H1 (cell line): ENCODE results near the gene ZNF451. TPM values are rescaled to one million over a fixed set of nuclear protein-coding genes. Genes with fewer than 3 reads are reported as not detected.

Experiments used
- CTCF ChIA-PET: fragments of 300-600 bp; sonication (Branson Sonifier 250); formaldehyde crosslinking; loops from one replicate; lab custom pipeline; 2021; ENCODE audit not compliant: partially characterized antibody; lab: Charles Lee
- POLR2A ChIA-PET: fragments of 300-600 bp; sonication (Branson Sonifier 250); formaldehyde crosslinking; loops from one replicate; lab custom pipeline; 2021; ENCODE audit warnings: inconsistent platforms; ENCODE audit not compliant: partially characterized antibody; lab: Charles Lee
- DNase-seq, 2 experiments: peaks; one replicate each; pipeline versions ENCODE4 v3.0.0 to v3.0.0-alpha.2; 2010 to 2022; ENCODE audit warnings: low spot score in 2 of 2, low read depth in 1 of 2, mixed read lengths in 1 of 2
- FAIRE-seq: peaks from 2 replicates; lab custom pipeline; 2011; peaks lifted over from hg19 to GRCh38; lab: Jason Lieb, UNC
- H2AFZ ChIP-seq: 2 replicates; pipeline ENCODE4 v1.8.1; 2012; ENCODE audit warnings: low read length, inconsistent platforms
- H2AK5ac ChIP-seq: 2 replicates; pipeline ENCODE4 v1.6.1; 2013; ENCODE audit warnings: low read depth, low read length
- H2BK120ac ChIP-seq: replicated peaks from 2 replicates; pipeline ENCODE3; 2013; ENCODE audit warnings: low read depth, low read length, inconsistent platforms
- H2BK12ac ChIP-seq: 2 replicates; pipeline ENCODE4 v1.6.1; 2013; ENCODE audit warnings: low read depth, low read length
- H2BK15ac ChIP-seq: 2 replicates; pipeline ENCODE4 v1.6.1; 2013; ENCODE audit warnings: low read length
- H2BK20ac ChIP-seq: 2 replicates; pipeline ENCODE4 v1.6.1; 2013; ENCODE audit warnings: low read length
- H2BK5ac ChIP-seq: 2 replicates; pipeline ENCODE4 v1.6.1; 2013; ENCODE audit warnings: low read depth, low read length
- H3K14ac ChIP-seq: 2 replicates; pipeline ENCODE4 v1.6.1; 2013; ENCODE audit warnings: inconsistent platforms; ENCODE audit not compliant: insufficient read length
- H3K18ac ChIP-seq: 2 replicates; pipeline ENCODE4 v1.6.1; 2013; ENCODE audit warnings: low read length; ENCODE audit errors: extremely low read depth
- H3K23ac ChIP-seq: 2 replicates; pipeline ENCODE4 v1.6.1; 2013; ENCODE audit warnings: inconsistent platforms; ENCODE audit not compliant: insufficient read length
- H3K23me2 ChIP-seq: 2 replicates; pipeline ENCODE4 v1.6.1; 2013; ENCODE audit warnings: low read depth, low read length
- H3K27ac ChIP-seq: 2 replicates; pipeline ENCODE4 v1.6.1; 2011; ENCODE audit warnings: low read depth, low read length, inconsistent platforms
- H3K27me3 ChIP-seq, 4 experiments: replicated peaks in 1 of 4; 1 replicate in 1 of 4; 2 replicates in 3 of 4; pipeline versions ENCODE4 v1.6.1 to v1.8.1; 2011 to 2013; ENCODE audit warnings: low read length in 3 of 4, mild to moderate bottlenecking in 3 of 4, inconsistent platforms in 2 of 4, mixed read lengths in 2 of 4, moderate library complexity in 1 of 4; ENCODE audit not compliant: control insufficient read depth in 3 of 4, insufficient read depth in 3 of 4; ENCODE audit errors: extremely low read depth in 1 of 4
- H3K36me3 ChIP-seq, 4 experiments: 2 replicates each; pipeline versions ENCODE4 v1.6.1 to v1.8.1; 2011 to 2013; ENCODE audit warnings: mild to moderate bottlenecking in 4 of 4, low read length in 3 of 4, moderate library complexity in 2 of 4, control low read depth in 1 of 4, inconsistent platforms in 1 of 4; ENCODE audit not compliant: insufficient read depth in 4 of 4, control insufficient read depth in 2 of 4
- H3K4ac ChIP-seq: replicated peaks from 2 replicates; pipeline ENCODE3; 2013; ENCODE audit warnings: low read length, low read depth, mixed read lengths, inconsistent platforms; ENCODE audit not compliant: insufficient read length
- H3K4me1 ChIP-seq, 4 experiments: replicated peaks in 1 of 4; 1 replicate in 1 of 4; 2 replicates in 3 of 4; pipeline versions ENCODE4 v1.6.1 to v1.8.1; 2011 to 2013; ENCODE audit warnings: low read length in 3 of 4, inconsistent platforms in 2 of 4, mixed read lengths in 1 of 4; ENCODE audit not compliant: insufficient read depth in 4 of 4, control insufficient read depth in 3 of 4
- H3K4me2 ChIP-seq, 2 experiments: 2 replicates each; pipeline versions ENCODE4 v1.6.1 to v1.8.1; 2011 to 2013; ENCODE audit warnings: low read depth in 2 of 2, low read length in 2 of 2, control low read depth in 1 of 2, inconsistent platforms in 1 of 2, mild to moderate bottlenecking in 1 of 2; ENCODE audit not compliant: insufficient read depth in 1 of 2
- H3K4me3 ChIP-seq, 4 experiments: fragments of 200-600, 300-600 bp in 1 of 4; sonication (generic), shearing (Covaris generic), sonication (Bioruptor Twin) in 1 of 4; 2 replicates each; pipeline versions ENCODE4 v1.5.1 to v1.8.1; 2011 to 2016; ENCODE audit warnings: low read length in 4 of 4, low read depth in 3 of 4, control low read depth in 2 of 4, inconsistent platforms in 2 of 4, mild to moderate bottlenecking in 2 of 4, mixed read lengths in 1 of 4, moderate library complexity in 1 of 4; ENCODE audit not compliant: insufficient read depth in 2 of 4; ENCODE audit errors: extremely low read depth in 1 of 4
- H3K56ac ChIP-seq: replicated peaks from 2 replicates; pipeline ENCODE3; 2013; ENCODE audit warnings: low read depth, mild to moderate bottlenecking, mixed read lengths, low read length, inconsistent platforms; ENCODE audit not compliant: insufficient read length
- H3K79me1 ChIP-seq: 2 replicates; pipeline ENCODE4 v1.6.1; 2013; ENCODE audit warnings: low read depth, low read length, control low read depth
- H3K79me2 ChIP-seq, 2 experiments: 2 replicates each; pipeline versions ENCODE4 v1.6.1 to v1.8.1; 2012 to 2013; ENCODE audit warnings: low read length in 2 of 2, mild to moderate bottlenecking in 2 of 2, inconsistent platforms in 1 of 2; ENCODE audit not compliant: insufficient read depth in 2 of 2, control insufficient read depth in 1 of 2
- H3K9ac ChIP-seq, 4 experiments: replicated peaks in 1 of 4; 1 replicate in 1 of 4; 2 replicates in 3 of 4; pipeline versions ENCODE4 v1.6.1 to v1.8.1; 2011 to 2013; ENCODE audit warnings: low read depth in 3 of 4, low read length in 3 of 4, control low read depth in 2 of 4, mild to moderate bottlenecking in 2 of 4, moderate library complexity in 2 of 4, inconsistent platforms in 1 of 4; ENCODE audit errors: extremely low read depth in 1 of 4
- H3K9me3 ChIP-seq, 2 experiments: 2 replicates each; pipeline versions ENCODE4 v1.6.1 to v1.8.1; 2012 to 2013; ENCODE audit warnings: mild to moderate bottlenecking in 2 of 2, moderate library complexity in 2 of 2, control low read depth in 1 of 2, inconsistent platforms in 1 of 2, low read depth in 1 of 2, low read length in 1 of 2, mixed read lengths in 1 of 2; ENCODE audit not compliant: insufficient read depth in 2 of 2
- H4K20me1 ChIP-seq, 2 experiments: replicated peaks in 1 of 2; 2 replicates each; pipeline versions ENCODE3 to v1.8.1; 2011 to 2013; ENCODE audit warnings: inconsistent platforms in 2 of 2, low read length in 2 of 2, mild to moderate bottlenecking in 1 of 2; ENCODE audit not compliant: insufficient read depth in 2 of 2, control insufficient read depth in 1 of 2
- H4K5ac ChIP-seq: 2 replicates; pipeline ENCODE4 v1.6.1; 2013; ENCODE audit warnings: low read length, low read depth, mixed read lengths, inconsistent platforms; ENCODE audit not compliant: insufficient read length
- H4K8ac ChIP-seq: 2 replicates; pipeline ENCODE4 v1.8.0; 2013; ENCODE audit warnings: mild to moderate bottlenecking, moderate library complexity, low read length, inconsistent platforms; ENCODE audit not compliant: insufficient read depth; ENCODE audit errors: extremely low read depth
- H4K91ac ChIP-seq: replicated peaks from 2 replicates; pipeline ENCODE3; 2013; ENCODE audit warnings: low read length, mixed read lengths, inconsistent platforms; ENCODE audit not compliant: insufficient read length
- WGBS, 2 experiments: shearing (Covaris generic) in 1 of 2; methylation state at CpG; one replicate each; pipeline versions ENCODE4 v1.1.6 to v1.1.7; 2013 to 2015; ENCODE audit warnings: low lambda C conversion rate in 2 of 2, mixed read lengths in 2 of 2, inconsistent platforms in 1 of 2, low coverage in 1 of 2, missing lambda C conversion rate in 1 of 2; ENCODE audit not compliant: insufficient replicate concordance in 2 of 2, insufficient coverage in 1 of 2, insufficient read length in 1 of 2; ENCODE audit errors: extremely low coverage in 1 of 2, missing lambda C conversion rate in 1 of 2; 5-methylcytosine and 5-hydroxymethylcytosine counted together
- polyA plus RNA-seq, 7 experiments: library from polyadenylated mRNA; depleted of rRNA in 3 of 7; stranded (reverse) in 5 of 7; unstranded in 2 of 7; fragments of >200 nt in 5 of 7; fragments of 200-250 nt in 2 of 7; gene quantifications; 1 replicate in 5 of 7; 2 replicates in 1 of 7; 4 replicates in 1 of 7; pipeline versions ENCODE4 v1.2.1 to v1.2.3, GENCODE V29; 2011 to 2013; ENCODE audit warnings: missing spikeins in 2 of 7, mixed read lengths in 2 of 7
- total RNA-seq: library from RNA; stranded (reverse); fragmentation: NEBNext Ultra II Directional; extraction: Animal tissue kit (Norgen Biotek cat#: 25700); gene quantifications from 2 replicates; pipeline ENCODE4 v1.2.1, GENCODE V29; 2021
- TF ChIP-seq, protein P1 (sequence below): IDR thresholded peaks from 2 replicates; pipeline ENCODE4 v1.6.1; 2012; ENCODE audit warnings: inconsistent platforms

ZNF451 gene
- total and polyA plus RNA-seq, 2 of the 8 experiments (the other 6 are each of a cell fraction or from before 2014, with no cell fraction given), result 10.7 to 56.8 TPM

DNA sequence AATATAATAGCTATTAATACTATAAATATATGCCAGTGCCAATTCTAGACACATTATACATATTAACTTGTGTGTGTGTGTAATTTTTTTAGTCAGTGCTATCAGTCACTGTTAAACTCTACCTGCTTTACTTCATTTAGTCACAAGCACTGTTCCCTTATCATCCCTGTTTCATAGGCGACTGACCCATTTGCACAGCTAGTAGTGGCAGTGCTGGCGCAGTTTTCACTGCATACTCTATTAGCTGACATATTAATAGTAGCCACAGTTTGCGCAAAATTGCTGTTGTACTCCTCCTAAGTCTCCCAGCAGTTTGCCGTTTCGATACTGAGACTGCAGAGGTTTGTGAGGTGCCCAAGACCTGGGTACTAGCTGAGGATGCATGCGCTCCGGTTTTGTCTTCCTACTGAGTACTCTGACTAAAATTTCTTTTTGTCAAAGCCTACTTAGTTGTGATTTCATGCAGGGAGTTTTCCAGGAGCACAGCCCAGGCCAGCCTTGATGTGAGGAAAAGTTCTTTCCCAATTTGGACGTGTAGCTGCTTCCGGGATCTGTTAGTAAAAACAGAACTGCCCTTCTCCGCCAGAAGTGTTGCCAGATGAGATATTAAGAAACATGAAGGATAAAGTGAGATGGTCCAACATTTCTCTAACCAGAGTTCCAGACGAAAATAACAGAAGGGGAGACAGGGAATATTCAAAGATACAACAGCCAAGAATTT lies 87.7 kb downstream of the ZNF451 start:
- H4K8ac ChIP-seq, result no peak overlapping the region
- no peak overlapping the region for H3K14ac ChIP-seq
- H2BK20ac ChIP-seq, result no peak overlapping the region
- H3K56ac ChIP-seq, result no peak overlapping the region
- H3K27ac ChIP-seq, result no peak overlapping the region
- H2AFZ ChIP-seq, result no peak overlapping the region
- H2BK120ac ChIP-seq, result no peak overlapping the region
- H2BK15ac ChIP-seq, result no peak overlapping the region
- DNase-seq (no peak), FAIRE-seq (no peak)
- H3K9ac ChIP-seq, result no peak overlapping the region
- peaks cover 3% of the 10 kb centered on the region for H3K23me2 ChIP-seq
- ChIA-PET CTCF (interaction anchor here (0.7 to 1.5 kb wide), 5 partner anchors 21 to 581 kb away, joined by 3 to 6 read pairs (median 4); partner anchors contain the start of gene PRIM2), POLR2A (interaction anchor here (0.9 to 1.0 kb wide), 3 partner anchors 8 to 12 kb away, joined by 3 to 6 read pairs (median 3); no protein-coding TSS in a partner anchor)
- H3K79me1 ChIP-seq, result no peaks in the 10 kb centered on the region; the same call in 1 of the 2 replicates
- no peak overlapping the region for H3K23ac ChIP-seq
- peaks cover 3 to 80% of the 10 kb centered on the region in 2 experiments; a peak in 2 of 4 replicates for H3K79me2 ChIP-seq
- peaks cover 0 to 2% of the 10 kb centered on the region in 2 experiments for H4K20me1 ChIP-seq
- H2BK5ac ChIP-seq, result no peak overlapping the region
- H3K4me2 ChIP-seq, result no peak overlapping the region; a peak in 1 of 4 replicates
- H3K4ac ChIP-seq, result no peak overlapping the region
- no peak overlapping the region for H2BK12ac ChIP-seq
- no peak overlapping the region for H3K4me3 ChIP-seq
- H3K18ac ChIP-seq, result no peak overlapping the region
- H3K36me3 ChIP-seq, result peaks cover 0 to 5% (median 3%) of the 10 kb centered on the region in 4 experiments; a peak in 3 of 8 replicates
- peaks cover 2 to 17% (median 6%) of the 10 kb centered on the region in 4 experiments; a peak in 5 of 7 replicates for H3K4me1 ChIP-seq
- peaks cover 0 to 5% (median 2%) of the 10 kb centered on the region in 4 experiments; a peak in 3 of 7 replicates for H3K27me3 ChIP-seq
- no peak overlapping the region for H2AK5ac ChIP-seq
- no peak overlapping the region for H4K5ac ChIP-seq
- H4K91ac ChIP-seq, result no peak overlapping the region
- WGBS, 2 experiments, result 86% methylated on average over 11 of the region's 11 CpGs; no CpG with 5 or more reads in 1 of the 2 experiments
- no peaks in the 10 kb centered on the region for H3K9me3 ChIP-seq
- TF ChIP-seq, protein P1, sequence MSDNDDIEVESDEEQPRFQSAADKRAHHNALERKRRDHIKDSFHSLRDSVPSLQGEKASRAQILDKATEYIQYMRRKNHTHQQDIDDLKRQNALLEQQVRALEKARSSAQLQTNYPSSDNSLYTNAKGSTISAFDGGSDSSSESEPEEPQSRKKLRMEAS, result no peak
